Choroid plexus epithelial cell (primary cell): ENCODE results near the gene UXT.
A peak's percentile ranks its signal among the peaks of the same experiment; 100 is the strongest.
"Not testable (repeated sequence)": the region's sequence is repeated elsewhere in the genome, so short reads cannot be mapped to it uniquely, and the experiment has no call there.

Experiments
- DNase-seq: peaks from one replicate; pipeline ENCODE4 v3.0.0-alpha.2; 2010; ENCODE audit warnings: low read depth
- H3K4me3 ChIP-seq: 2 replicates; pipeline ENCODE4 v1.5.1; 2011; ENCODE audit warnings: low read depth, mild to moderate bottlenecking, control low read depth, low read length, moderate library complexity
- TF ChIP-seq, protein P1 (sequence below): conservative IDR thresholded peaks from 2 replicates; pipeline ENCODE4 v1.5.1; 2011; ENCODE audit warnings: low read depth, mild to moderate bottlenecking, control low read depth, inconsistent platforms, low read length, moderate library complexity

The UXT gene

DNA sequence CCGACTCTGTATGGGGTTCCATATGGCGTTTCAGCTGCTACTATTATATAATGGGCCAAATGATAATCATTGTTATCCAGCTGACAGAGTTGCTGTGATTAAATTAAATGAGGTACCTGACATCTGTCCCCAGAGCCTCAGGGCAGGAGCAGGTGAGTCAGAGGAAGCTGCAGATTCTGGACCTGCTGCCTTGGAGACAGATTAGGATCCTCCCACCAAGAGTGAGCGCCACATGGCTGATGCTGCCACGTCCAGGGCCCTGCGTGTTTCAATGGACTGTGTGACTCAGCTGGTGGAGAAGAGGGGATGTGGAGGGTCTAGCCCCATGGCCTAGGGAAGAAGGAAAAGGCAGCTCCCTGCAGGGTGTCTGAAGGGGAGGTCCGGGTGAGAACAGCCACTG, 28.3 kb upstream of the UXT start:
- H3K4me3 ChIP-seq, result no peak overlapping the region
- no peak for DNase-seq
- TF ChIP-seq, protein P1, sequence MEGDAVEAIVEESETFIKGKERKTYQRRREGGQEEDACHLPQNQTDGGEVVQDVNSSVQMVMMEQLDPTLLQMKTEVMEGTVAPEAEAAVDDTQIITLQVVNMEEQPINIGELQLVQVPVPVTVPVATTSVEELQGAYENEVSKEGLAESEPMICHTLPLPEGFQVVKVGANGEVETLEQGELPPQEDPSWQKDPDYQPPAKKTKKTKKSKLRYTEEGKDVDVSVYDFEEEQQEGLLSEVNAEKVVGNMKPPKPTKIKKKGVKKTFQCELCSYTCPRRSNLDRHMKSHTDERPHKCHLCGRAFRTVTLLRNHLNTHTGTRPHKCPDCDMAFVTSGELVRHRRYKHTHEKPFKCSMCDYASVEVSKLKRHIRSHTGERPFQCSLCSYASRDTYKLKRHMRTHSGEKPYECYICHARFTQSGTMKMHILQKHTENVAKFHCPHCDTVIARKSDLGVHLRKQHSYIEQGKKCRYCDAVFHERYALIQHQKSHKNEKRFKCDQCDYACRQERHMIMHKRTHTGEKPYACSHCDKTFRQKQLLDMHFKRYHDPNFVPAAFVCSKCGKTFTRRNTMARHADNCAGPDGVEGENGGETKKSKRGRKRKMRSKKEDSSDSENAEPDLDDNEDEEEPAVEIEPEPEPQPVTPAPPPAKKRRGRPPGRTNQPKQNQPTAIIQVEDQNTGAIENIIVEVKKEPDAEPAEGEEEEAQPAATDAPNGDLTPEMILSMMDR, result no peak

- H3K4me3 ChIP-seq, result no peak overlapping the region
- TF ChIP-seq, protein P1, result no peak
These were observed 24.8 kb upstream of the UXT start for GRCh38 chrX:47683829-47684205.

GRCh38 chrX:47683184-47683828, 24.3 kb upstream of the UXT start:
- DNase-seq, result no peak
- no peak overlapping the region for H3K4me3 ChIP-seq
- TF ChIP-seq, protein P1, result no peak

More at GRCh38 chrX:47683829-47684205, 24.8 kb upstream of the UXT start:
- peak; percentile 58 for DNase-seq

DNA sequence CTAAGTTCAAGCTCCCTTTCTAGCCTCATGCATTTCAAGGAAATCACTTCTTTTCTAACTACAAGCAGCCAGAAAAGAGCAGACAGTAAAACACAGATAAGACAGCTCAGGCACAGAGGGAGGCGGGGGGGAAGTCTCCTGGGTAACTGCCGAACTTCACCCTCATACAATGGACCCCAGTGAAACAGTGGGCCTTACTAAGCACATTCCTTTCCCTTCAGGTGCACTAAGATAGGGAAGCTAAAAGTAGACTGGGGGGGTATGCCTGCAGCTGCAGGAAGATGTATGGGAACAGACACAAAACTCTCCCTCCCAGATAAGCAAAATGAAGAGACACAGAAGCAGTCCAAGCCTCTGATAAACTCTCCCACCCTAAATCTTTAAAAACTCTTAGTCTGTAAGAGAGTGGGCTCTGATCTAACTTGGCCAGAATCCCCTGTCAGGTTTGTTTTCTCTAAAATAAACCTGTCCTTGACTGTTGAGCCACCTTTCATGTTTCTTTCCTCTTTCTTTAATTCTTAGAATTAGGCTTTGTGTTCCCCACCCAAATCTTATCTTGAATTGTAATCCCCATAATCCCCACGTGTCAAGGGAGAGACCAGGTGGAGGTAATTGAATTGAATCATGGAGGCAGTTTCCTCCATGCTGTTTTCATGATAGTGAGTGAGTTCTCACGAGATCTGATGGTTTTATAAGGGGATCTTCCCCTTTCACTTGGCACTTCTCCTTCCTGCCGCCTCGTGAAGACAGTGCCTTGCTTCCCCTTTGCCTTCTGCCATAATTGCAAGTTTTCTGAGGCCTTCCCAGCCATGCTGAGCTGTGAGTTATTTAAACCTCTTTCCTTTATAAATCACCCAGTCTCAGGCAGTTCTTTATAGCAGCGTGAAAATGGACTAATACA, 17.2 kb upstream of the UXT start:
- not testable (repeated sequence) for H3K4me3 ChIP-seq, DNase-seq

DNA sequence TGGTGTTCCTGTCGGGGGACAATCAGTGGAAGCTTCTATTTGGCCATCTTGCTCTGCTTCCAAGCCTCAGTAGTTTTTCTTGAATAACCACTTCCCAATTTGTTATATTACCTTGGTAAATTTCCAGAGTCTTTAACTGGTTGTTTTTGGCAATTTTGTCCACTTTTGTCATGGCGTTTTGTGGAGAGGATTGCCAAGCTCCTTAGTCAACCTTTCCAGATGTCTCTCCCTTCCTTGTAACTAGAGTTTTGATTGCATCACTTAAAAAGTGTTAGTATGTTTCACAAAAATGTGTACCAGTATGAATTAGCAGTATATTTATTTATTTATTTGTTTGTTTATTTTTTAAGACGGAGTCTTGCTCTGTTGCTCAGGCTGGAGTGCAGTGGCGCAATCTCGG, 15.8 kb upstream of the UXT start:
- TF ChIP-seq, protein P1, result no peak
- no peak overlapping the region for H3K4me3 ChIP-seq
- no peak for DNase-seq

DNA sequence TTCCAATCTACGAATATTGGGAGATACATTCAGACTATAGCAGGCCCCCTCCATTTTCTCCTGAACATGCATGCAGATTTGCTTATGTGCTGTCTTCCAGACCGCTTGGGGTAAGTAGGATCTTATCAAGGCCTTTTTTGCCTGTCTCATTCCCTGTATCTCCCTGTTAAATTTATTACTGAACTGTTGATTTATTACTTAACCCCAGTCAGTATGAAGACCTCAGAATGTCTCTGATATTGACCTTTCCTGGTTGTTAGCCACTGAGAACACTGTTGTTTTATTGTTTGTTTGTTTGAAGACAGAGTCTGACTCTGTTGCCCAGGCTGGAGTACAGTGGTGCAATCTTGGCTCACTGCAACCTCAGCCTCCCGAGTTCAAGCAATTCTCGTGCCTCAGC, 6.8 kb upstream of the UXT start:
- not testable (repeated sequence) for DNase-seq

DNA sequence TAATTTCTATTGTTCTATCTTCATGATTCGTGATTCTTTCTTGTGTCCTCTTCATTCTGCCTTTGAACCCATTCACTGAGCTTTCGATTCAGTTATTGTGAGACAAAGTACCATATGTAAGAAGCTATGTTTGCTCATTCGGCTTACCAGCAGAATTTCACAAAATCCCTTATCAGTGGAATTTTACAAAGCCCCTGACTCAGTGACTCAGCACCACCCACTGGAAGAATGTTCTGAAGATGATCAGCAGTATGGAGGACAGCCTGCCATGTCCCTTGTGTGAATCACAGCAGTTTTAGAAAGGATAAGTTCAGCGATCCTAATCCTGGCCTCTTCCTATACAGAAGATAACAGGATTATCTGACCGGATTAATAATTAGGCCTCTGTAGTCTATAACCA, 5.8 kb upstream of the UXT start:
- no peak overlapping the region for H3K4me3 ChIP-seq
- DNase-seq, result peak; percentile 63
- TF ChIP-seq, protein P1, result no peak

More for the DNA sequence above, 6.8 kb upstream of the UXT start:
- H3K4me3 ChIP-seq, result not testable (repeated sequence)
